Neuronal stem cell (in vitro differentiated cells): ENCODE measurements around the gene SRSF9.

Source experiments
- DNase-seq: peaks from one replicate; pipeline ENCODE4 v3.0.0-alpha.2; 2013; ENCODE audit warnings: low spot score
- H2AFZ ChIP-seq: one replicate; pipeline ENCODE4 v1.6.1; 2013; ENCODE audit warnings: mild to moderate bottlenecking, low read length, inconsistent platforms
- H2AK5ac ChIP-seq: 2 replicates; pipeline ENCODE4 v1.6.1; 2013; ENCODE audit warnings: low read depth, mild to moderate bottlenecking, inconsistent platforms, low read length, moderate library complexity, mixed read lengths
- H2BK120ac ChIP-seq: 2 replicates; pipeline ENCODE4 v1.6.1; 2013; ENCODE audit warnings: low read depth, mild to moderate bottlenecking, inconsistent platforms, low read length, moderate library complexity, mixed read lengths
- H2BK12ac ChIP-seq: one replicate; pipeline ENCODE4 v1.6.1; 2013; ENCODE audit warnings: low read length, inconsistent platforms
- H2BK15ac ChIP-seq: 2 replicates; pipeline ENCODE4 v1.6.1; 2013; ENCODE audit warnings: mild to moderate bottlenecking, low read length, inconsistent platforms, mixed read lengths
- H2BK5ac ChIP-seq: one replicate; pipeline ENCODE4 v1.6.1; 2013; ENCODE audit warnings: inconsistent platforms, mild to moderate bottlenecking, low read length, moderate library complexity
- H3K14ac ChIP-seq: one replicate; pipeline ENCODE4 v1.6.1; 2013; ENCODE audit warnings: low read length, inconsistent platforms
- H3K18ac ChIP-seq: 2 replicates; pipeline ENCODE4 v1.6.1; 2013; ENCODE audit warnings: low read length, inconsistent platforms
- H3K23ac ChIP-seq: 2 replicates; pipeline ENCODE4 v1.6.1; 2013; ENCODE audit warnings: low read depth, mild to moderate bottlenecking, mixed read lengths, low read length, inconsistent platforms; ENCODE audit not compliant: poor library complexity
- H3K27ac ChIP-seq: replicated peaks from 3 replicates; pipeline ENCODE4 v1.5.1; 2013; ENCODE audit warnings: low read length, inconsistent platforms
- H3K27me3 ChIP-seq, 3 experiments: 2 replicates each; pipeline ENCODE4 v1.6.1; 2013; ENCODE audit warnings: low read length in 3 of 3, mild to moderate bottlenecking in 2 of 3, inconsistent platforms in 1 of 3, low read depth in 1 of 3, mixed read lengths in 1 of 3, moderate library complexity in 1 of 3; ENCODE audit not compliant: control insufficient read depth in 3 of 3, insufficient read depth in 3 of 3
- H3K36me3 ChIP-seq, 2 donors: replicated peaks in 1 of 2; 2 replicates each; pipeline ENCODE4 v1.6.1; 2013; ENCODE audit warnings: low read length in 2 of 2; ENCODE audit not compliant: control insufficient read depth in 2 of 2, insufficient read depth in 2 of 2
- H3K4ac ChIP-seq: 2 replicates; pipeline ENCODE4 v1.6.1; 2013; ENCODE audit warnings: inconsistent platforms, mild to moderate bottlenecking, low read length, moderate library complexity
- H3K4me1 ChIP-seq, 2 donors: 1 replicate in 1 of 2; 2 replicates in 1 of 2; pipeline ENCODE4 v1.6.1; 2013; ENCODE audit warnings: low read length in 2 of 2, low read depth in 1 of 2; ENCODE audit not compliant: control insufficient read depth in 2 of 2, insufficient read depth in 1 of 2
- H3K4me2 ChIP-seq: one replicate; pipeline ENCODE4 v1.6.1; 2013; ENCODE audit warnings: mild to moderate bottlenecking, low read length, inconsistent platforms; ENCODE audit not compliant: insufficient read depth, poor library complexity, severe bottlenecking
- H3K4me3 ChIP-seq, 2 donors: 2 replicates each; pipeline ENCODE4 v1.5.1; 2013; ENCODE audit warnings: low read length in 2 of 2, mild to moderate bottlenecking in 2 of 2, inconsistent platforms in 1 of 2, moderate library complexity in 1 of 2
- H3K79me1 ChIP-seq: one replicate; pipeline ENCODE4 v1.6.1; 2013; ENCODE audit warnings: low read depth, mild to moderate bottlenecking, inconsistent platforms, low read length, moderate library complexity
- H3K9ac ChIP-seq: one replicate; pipeline ENCODE4 v1.6.1; 2013; ENCODE audit warnings: mild to moderate bottlenecking, low read depth, low read length, inconsistent platforms; ENCODE audit not compliant: poor library complexity
- H3K9me3 ChIP-seq, 2 donors: replicated peaks in 1 of 2; 2 replicates each; pipeline versions ENCODE3 to v1.6.1; 2013; ENCODE audit warnings: low read length in 2 of 2, mild to moderate bottlenecking in 2 of 2, inconsistent platforms in 1 of 2, low read depth in 1 of 2, mixed read lengths in 1 of 2, moderate library complexity in 1 of 2; ENCODE audit not compliant: control insufficient read depth in 2 of 2, insufficient read depth in 1 of 2
- H4K8ac ChIP-seq: one replicate; pipeline ENCODE4 v1.6.1; 2013; ENCODE audit warnings: low read depth, mild to moderate bottlenecking, inconsistent platforms, low read length, moderate library complexity
- H4K91ac ChIP-seq: one replicate; pipeline ENCODE4 v1.6.1; 2013; ENCODE audit warnings: low read length, low read depth, mild to moderate bottlenecking, inconsistent platforms; ENCODE audit not compliant: poor library complexity
- WGBS, 2 donors: extraction: QIAGEN DNeasy Blood & Tissue Kit; methylation state at CpG; one replicate each; pipeline ENCODE4 v1.1.7; 2013; ENCODE audit warnings: missing lambda C conversion rate in 2 of 2, mixed read lengths in 1 of 2; ENCODE audit not compliant: insufficient read length in 2 of 2, insufficient replicate concordance in 1 of 2; ENCODE audit errors: extremely low coverage in 2 of 2; 5-methylcytosine and 5-hydroxymethylcytosine counted together

Gene SRSF9

DNA sequence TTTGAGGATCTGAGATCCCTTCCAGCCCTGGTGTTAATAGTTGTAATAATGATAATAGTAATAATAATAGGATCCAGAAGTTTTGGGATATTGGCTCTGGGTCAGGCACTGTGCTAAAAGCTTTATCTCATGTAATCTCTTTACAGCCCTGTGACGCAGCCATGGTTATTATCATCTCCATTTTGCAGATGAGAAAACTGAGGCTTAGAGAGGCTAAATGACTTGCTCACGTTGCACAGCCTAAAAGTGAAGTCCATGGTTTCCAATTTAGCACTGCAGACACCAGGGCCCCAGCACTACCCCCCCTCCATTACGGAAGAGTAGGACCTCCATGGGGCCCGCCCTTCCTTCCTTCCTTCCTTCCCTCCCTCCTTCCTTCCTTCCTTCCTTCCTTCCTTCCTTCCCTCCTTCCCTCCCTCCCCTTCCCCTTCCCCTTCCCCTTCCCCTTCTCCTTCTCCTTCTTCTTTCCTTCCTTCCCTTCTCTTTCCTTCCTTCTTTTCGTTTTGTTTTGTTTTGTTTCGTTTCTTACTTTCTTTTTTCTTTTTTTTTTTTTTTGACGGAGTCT is 46.6 kb downstream of the SRSF9 start:
- no CpG with 5 or more reads among the region's 7 CpGs for WGBS, 2 donors

DNA sequence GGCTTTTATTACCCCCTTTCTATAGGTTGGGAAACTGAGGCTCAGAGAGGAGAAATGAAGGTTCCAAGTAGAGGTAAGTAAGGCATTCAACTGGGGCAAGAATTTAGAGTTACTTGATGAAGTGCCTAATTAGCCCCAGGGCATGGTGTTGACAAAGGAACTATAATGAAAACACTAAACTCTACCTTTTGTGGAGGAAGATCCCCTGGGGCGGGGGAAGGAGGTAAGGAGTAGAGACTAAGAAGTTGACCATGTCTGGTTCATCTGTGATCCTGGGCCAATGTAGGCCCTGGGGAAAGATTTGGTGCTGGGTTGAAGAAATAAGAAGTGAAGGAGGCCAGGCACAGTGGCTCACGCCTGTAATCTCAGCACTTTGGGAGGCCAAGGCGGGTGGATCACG is 47.8 kb downstream of the SRSF9 start:
- Histone ChIP-seq H3K27ac (no peak overlapping the region), H3K4me1 (peaks cover 2 to 3% of the 10 kb centered on the region in 2 donors), H4K8ac (no peak overlapping the region), H3K14ac (no peak overlapping the region), H3K4ac (no peak overlapping the region), H3K18ac (no peak overlapping the region), H3K23ac (no peak overlapping the region), H3K27me3 (no peaks in the 10 kb centered on the region), H3K4me2 (no peak overlapping the region), H4K91ac (no peak overlapping the region), H3K9ac (no peak overlapping the region), H2BK12ac (no peak overlapping the region), H3K9me3 (no peaks in the 10 kb centered on the region), H2BK120ac (no peak overlapping the region), H2AK5ac (no peak overlapping the region), H2BK15ac (no peak overlapping the region), H2AFZ (no peak overlapping the region), H3K4me3 (no peak overlapping the region), H2BK5ac (no peak overlapping the region), H3K79me1 (no peaks in the 10 kb centered on the region), H3K36me3 (no peaks in the 10 kb centered on the region)
- DNase-seq: no peak
- WGBS, 2 donors: no CpG with 5 or more reads among the region's 4 CpGs

More for the DNA sequence above, 46.6 kb downstream of the SRSF9 start:
- H3K36me3 ChIP-seq: no peaks in the 10 kb centered on the region
- no peak overlapping the region for H4K91ac ChIP-seq
- H2BK15ac ChIP-seq: no peak overlapping the region
- no peak overlapping the region for H2BK12ac ChIP-seq
- DNase-seq: no peak
- H3K14ac ChIP-seq: no peak overlapping the region
- H2AK5ac ChIP-seq: no peak overlapping the region
- no peaks in the 10 kb centered on the region for H3K27me3 ChIP-seq
- H2AFZ ChIP-seq: no peak overlapping the region
- H4K8ac ChIP-seq: no peak overlapping the region
- no peak overlapping the region for H3K18ac ChIP-seq
- no peak overlapping the region for H3K9ac ChIP-seq
- no peak overlapping the region for H3K4me3 ChIP-seq
- H3K4me1 ChIP-seq: peaks cover 2 to 3% of the 10 kb centered on the region in 2 donors
- no peak overlapping the region for H3K23ac ChIP-seq
- no peak overlapping the region for H3K4ac ChIP-seq
- H2BK5ac ChIP-seq: no peak overlapping the region
- no peaks in the 10 kb centered on the region for H3K9me3 ChIP-seq
- H3K4me2 ChIP-seq: no peak overlapping the region
- no peak overlapping the region for H3K27ac ChIP-seq
- H2BK120ac ChIP-seq: no peak overlapping the region
- no peaks in the 10 kb centered on the region for H3K79me1 ChIP-seq

DNA sequence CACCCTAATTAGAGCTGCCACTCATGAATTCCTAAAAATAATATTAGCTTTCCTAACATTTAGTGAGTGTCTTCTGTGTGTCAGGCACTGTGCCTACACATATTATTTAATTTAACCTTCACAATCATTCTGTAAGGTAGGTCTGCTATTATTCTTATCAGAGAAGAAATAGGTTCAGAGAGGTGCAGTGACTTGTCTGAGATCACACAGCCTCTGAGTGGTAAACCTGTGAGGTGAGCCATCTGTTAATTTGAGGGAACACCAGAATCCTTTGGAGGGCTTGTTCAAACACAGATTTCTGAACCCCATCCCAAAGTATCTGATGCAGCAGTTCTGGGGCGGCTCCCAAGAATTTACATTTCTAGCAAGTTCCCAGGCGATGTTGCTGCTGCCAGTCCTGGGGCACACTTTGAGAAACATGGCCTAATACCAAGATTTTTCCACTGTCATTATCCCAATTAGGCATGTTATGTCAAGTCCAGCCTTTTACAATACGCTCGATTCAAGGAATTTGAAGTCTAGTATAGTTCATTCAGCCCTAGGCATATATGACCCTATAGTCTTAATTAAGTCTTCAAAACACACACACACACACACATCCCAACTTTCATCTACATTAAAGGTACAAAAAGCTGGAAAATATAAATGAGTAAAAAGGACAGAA is 51.5 kb downstream of the SRSF9 start:
- no peak overlapping the region for H2BK5ac ChIP-seq
- H2BK15ac ChIP-seq: no peak overlapping the region
- no CpG with 5 or more reads among the region's 4 CpGs for WGBS, 2 donors
- peaks cover 10 to 11% of the 10 kb centered on the region in 2 donors for H3K4me1 ChIP-seq
- H3K18ac ChIP-seq: no peak overlapping the region
- H3K36me3 ChIP-seq: no peaks in the 10 kb centered on the region
- H2BK120ac ChIP-seq: no peak overlapping the region
- no peak overlapping the region for H2AFZ ChIP-seq
- H3K4me2 ChIP-seq: no peak overlapping the region
- no peak overlapping the region for H2AK5ac ChIP-seq
- H3K9ac ChIP-seq: no peak overlapping the region
- H3K27me3 ChIP-seq: no peaks in the 10 kb centered on the region
- no peak overlapping the region for H2BK12ac ChIP-seq
- H3K4ac ChIP-seq: no peak overlapping the region
- no peak overlapping the region for H3K14ac ChIP-seq
- H3K4me3 ChIP-seq: no peak overlapping the region
- no peak for DNase-seq
- H3K9me3 ChIP-seq: no peaks in the 10 kb centered on the region
- H4K8ac ChIP-seq: no peak overlapping the region
- no peak overlapping the region for H3K27ac ChIP-seq
- H3K23ac ChIP-seq: no peak overlapping the region
- no peak overlapping the region for H4K91ac ChIP-seq
- no peaks in the 10 kb centered on the region for H3K79me1 ChIP-seq

DNA sequence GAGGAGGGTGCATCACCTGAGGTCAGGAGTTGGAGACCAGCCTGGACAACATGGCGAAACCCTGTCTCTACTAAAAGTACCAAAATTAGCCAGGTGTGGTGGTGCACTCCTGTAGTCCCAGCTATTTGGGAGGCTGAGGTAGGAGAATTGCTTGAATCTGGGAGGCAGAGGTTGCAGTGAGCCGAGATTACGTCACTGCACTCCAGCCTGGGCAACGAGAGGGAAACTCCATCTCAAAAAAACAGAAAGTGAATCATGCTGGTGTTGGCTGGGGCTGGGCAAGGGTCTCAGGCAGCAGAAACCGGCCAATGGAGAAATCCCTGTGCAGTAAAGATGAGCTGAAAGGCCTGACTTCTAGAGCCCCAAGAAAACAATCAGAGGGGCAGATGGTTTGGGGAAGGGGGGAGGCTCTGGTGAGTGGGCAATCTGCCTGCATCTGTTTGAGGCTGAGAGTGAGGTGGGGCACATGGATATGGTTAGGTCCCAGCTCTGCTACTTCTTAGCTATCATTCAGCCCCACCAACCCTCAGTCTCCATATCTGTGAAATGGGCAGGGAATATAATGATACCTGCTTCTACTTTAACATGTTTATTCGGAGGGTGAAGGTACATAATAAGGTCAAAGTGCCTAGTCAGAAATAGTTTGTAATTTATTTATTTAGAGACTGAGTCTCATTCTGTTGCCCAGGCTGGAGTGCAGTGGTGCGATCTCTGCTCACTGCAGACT is 52.9 kb downstream of the SRSF9 start:
- Histone ChIP-seq H2BK15ac (no peak overlapping the region), H3K36me3 (no peaks in the 10 kb centered on the region), H3K27me3 (no peaks in the 10 kb centered on the region), H4K91ac (no peak overlapping the region), H2BK12ac (no peak overlapping the region), H2AK5ac (no peak overlapping the region), H3K14ac (no peak overlapping the region), H3K4me2 (no peak overlapping the region), H3K4me3 (no peak overlapping the region), H3K18ac (no peak overlapping the region), H2BK5ac (no peak overlapping the region), H3K9ac (no peak overlapping the region), H3K9me3 (no peaks in the 10 kb centered on the region), H3K4ac (no peak overlapping the region), H3K79me1 (no peaks in the 10 kb centered on the region), H2BK120ac (no peak overlapping the region), H4K8ac (no peak overlapping the region), H2AFZ (no peak overlapping the region), H3K4me1 (peaks cover 9 to 10% of the 10 kb centered on the region in 2 donors), H3K27ac (no peak overlapping the region), H3K23ac (no peak overlapping the region)
- no CpG with 5 or more reads among the region's 7 CpGs for WGBS, 2 donors
- DNase-seq: no peak
